ENCODE data around the gene FCAR.
"Not testable (repeated sequence)": the region's sequence is repeated elsewhere in the genome, so short reads cannot be mapped to it uniquely, and the experiment has no call there.

The FCAR gene

DNA sequence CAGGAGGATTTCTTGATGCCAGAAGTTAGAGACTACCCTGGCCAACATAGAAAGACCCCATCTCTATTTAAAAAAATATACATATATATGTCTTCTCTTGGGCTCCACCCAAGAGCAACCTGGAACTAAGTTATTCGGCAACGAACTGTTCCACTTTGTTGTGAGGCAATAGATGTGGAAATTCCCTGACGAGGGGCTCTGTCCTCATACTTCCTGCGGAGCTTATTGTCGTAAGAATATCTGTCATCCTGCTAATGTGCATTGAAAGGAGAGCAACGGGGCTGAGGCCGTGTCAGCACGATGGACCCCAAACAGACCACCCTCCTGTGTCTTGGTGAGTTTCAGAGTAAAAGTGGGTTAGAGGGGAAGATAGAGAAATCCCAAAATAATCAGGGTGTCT is at the start of gene FCAR:
Gene FCAR (plus strand): TSS at position 246 of the 400 bp plus-strand sequence. CDS start 55 bp downstream, at position 301.
- DNase-seq (ENCODE audit: low read depth, low spot score), result no peak

DNA sequence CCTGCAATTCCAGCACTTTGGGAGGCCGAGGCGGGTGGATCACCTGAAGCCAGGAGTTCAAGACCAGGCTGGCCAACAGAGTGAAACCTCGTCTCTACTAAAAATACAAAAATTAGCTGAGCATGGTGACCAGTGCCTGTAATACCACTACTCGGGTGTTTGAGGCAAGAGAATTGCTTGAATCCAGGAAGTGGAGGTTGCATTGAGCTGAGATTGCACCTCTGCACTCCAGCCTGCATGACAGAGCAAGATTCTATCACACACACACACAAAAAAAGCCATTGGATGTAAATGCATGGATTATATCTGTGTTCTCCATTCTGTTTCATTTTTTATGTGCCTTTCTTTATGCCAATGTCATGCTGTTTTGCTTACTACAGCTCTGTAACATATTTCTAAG is 49.6 kb upstream of the FCAR start:
- not testable (repeated sequence) for DNase-seq (ENCODE audit: low read depth, low spot score)

DNA sequence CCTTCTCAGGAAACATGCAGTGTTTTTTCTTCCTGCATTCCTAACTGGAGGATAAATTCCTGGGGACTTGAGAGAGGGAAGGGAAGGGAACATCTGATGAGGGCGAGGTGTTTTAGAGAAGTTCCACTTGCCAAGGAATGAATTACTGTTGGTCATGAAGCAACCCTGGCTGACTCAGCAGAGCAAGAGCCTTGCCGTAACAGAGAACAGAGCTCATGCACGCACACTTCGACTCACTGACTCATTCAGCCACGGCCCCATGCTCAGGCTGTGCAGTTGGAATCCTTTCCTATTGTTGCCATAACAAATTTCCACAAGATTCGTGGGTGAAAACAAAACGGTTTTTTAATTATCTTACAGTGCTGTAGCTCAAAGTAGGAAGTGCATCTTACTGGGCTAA is 48.7 kb upstream of the FCAR start:
- not testable (repeated sequence) for DNase-seq (ENCODE audit: low read depth, low spot score)

DNA sequence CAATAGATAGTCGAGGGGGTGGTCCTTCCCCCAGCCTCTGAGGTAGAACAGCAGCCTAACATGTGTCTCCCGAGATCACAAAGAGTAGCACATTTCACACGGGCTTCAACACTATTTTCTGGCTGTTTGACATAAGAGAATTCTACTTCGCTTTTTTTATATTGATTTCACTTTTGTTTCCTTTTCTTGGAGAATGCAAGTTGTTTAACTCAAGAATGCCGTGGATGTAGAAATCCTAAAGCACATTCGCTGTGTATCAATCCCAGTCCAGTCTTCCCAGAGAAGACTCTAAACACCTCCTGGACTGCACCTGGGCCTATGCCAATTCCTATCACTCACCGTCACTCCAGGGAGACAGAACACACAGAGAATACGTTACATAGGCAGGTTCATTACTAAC is 46.0 kb upstream of the FCAR start:
- not testable (repeated sequence) for DNase-seq (ENCODE audit: low read depth, low spot score)

DNA sequence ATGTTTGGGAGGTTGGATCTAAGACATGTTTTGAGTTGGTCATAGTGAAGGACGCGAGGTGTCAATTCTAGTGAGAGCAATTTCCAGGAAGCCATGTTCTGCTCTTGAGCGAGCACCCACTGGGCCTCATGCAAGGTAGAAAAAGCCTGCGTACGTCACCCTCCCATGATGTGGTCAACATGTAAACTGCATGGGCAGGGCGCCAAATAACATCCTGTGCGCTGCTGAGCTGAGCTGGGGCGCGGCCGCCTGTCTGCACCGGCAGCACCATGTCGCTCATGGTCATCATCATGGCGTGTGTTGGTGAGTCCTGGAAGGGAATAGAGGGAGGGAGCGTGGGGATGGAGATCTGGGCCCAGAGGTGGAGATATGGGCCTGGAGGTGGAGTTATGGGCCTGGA is 41.5 kb upstream of the FCAR start, which contains the start of gene KIR2DS4:
Gene KIR2DS4 (plus strand): TSS at position 181 of the 400 bp plus-strand sequence.
- not testable (repeated sequence) for DNase-seq (ENCODE audit: low read depth, low spot score)

DNA sequence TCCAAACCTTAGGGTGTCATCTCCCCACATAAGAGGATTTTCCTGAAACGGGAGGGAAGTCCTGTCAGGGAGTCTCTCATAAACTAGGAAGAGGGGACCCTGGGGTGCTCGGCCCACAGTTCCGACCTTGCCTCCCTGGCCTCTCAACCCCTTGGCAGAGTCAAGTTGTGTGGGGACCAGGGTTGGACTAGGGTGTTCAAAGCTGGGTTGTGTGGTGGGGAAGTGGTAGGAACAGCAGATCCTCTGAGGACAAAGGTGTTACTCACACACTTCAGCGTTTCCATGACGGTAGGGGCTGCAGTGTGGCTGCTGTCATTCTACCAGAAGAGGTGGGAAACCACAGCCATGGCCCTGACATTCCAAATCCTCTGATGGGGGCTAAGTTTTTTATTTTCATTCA is 38.9 kb upstream of the FCAR start:
- DNase-seq (ENCODE audit: low read depth, low spot score), result not testable (repeated sequence)

DNA sequence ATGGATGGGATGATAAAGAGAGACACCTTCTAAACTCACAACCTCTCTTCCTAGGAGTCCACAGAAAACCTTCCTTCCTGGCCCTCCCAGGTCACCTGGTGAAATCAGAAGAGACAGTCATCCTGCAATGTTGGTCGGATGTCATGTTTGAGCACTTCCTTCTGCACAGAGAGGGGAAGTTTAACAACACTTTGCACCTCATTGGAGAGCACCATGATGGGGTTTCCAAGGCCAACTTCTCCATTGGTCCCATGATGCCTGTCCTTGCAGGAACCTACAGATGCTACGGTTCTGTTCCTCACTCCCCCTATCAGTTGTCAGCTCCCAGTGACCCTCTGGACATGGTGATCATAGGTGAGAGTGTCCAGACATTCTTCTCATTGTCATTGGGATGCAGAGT is 36.5 kb upstream of the FCAR start:
- not testable (repeated sequence) for DNase-seq (ENCODE audit: low read depth, low spot score)

DNA sequence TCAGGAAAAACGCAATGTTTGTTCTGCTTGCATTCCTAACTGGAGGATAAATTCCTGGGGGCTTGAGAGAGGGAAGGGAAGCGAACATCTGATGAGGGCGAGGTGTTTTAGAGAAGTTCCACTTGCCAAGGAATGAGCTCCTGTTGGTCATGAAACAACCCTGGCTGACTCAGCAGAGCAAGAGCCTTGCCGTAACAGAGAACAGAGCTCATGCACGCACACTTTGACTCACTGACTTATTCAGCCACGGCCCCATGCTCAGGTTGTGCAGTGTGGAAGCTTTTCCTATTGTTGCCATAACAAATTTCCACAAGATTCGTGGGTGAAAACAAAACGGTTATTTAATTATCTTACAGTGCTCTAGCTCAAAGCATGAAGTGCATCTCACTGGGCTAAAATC is 30.9 kb upstream of the FCAR start:
- not testable (repeated sequence) for DNase-seq (ENCODE audit: low read depth, low spot score)

DNA sequence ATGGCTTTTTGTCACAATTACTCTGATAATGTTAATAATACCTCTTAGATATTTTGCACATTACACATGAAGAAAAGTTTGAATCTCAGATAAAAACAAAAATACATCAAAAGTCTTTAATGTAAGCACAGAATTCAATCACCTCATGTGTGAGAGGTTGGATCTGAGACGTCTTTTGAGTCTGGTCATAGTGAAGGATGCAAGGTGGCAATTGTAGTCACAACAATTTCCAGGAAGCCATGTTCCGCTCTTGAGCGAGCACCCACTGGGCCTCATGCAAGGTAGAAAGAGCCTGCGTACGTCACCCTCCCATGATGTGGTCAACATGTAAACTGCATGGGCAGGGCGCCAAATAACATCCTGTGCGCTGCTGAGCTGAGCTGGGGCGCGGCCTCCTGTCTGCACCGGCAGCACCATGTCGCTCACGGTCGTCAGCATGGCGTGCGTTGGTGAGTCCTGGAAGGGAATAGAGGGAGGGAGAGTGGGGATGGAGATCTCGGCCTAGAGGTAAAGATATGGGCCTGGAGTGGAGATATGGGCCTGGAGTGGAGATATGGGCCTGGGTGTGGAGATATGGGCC is 23.9 kb upstream of the FCAR start, which contains the start of gene KIR3DL2:
Gene KIR3DL2 (plus strand): TSS at position 383 of the 580 bp plus-strand sequence. CDS start 33 bp downstream, at position 416.
- DNase-seq (ENCODE audit: low read depth, low spot score), result not testable (repeated sequence)

DNA sequence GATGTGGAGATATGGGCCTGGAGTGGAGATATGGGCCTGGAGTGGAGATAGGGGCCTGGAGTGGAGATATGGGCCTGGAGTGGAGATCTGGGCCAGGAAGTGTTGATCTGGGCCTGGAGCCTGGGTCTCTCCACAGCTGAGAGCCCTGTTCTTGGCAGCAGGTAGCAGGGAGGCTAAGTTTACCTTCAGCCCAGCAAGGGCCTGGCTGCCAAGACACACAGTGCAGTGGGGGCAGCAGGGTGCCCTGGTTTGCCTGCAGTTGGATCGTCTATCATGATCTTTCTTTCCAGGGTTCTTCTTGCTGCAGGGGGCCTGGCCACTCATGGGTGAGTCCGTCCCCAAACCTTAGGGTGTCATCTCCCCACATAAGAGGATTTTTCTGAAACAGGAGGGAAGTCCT is 23.1 kb upstream of the FCAR start:
- DNase-seq (ENCODE audit: low read depth, low spot score), result no peak

DNA sequence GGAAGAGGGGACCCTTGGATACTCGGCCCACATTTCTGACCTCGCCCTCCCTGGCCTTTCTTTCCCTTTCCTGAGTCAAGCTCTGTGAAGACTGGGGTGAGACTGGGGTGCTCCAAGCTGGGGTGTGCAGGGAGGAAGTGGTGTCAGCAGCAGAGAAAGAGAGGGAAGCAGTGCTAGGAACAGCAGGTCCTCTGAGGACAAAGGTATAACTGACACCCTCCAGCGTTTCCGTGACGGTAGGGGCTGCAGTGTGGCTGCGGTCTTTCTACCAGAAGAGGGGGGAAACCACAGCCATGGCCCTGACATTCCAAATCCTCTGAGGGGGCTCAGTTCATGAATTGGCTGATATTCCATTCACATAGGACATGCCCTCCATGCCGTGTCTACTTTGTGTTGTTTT is 22.7 kb upstream of the FCAR start:
- DNase-seq (ENCODE audit: low read depth, low spot score), result no peak

DNA sequence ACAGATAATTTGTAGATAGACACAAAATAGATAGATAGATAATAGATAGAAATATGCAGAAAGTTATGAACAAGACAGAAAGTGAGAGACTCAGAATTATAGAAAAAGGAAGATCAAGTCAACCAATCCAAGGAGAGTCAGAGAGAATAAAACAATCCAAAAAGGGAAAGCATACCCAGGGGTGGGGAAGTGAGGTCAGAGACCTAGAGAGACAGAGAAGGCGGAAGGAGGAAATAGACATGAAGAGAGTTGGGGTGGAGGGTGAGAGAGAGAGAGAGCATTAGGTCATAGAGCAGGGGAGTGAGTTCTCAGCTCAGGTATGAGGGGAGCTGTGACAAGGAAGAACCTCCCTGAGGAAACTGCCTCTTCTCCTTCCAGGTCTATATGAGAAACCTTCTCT is 18.8 kb upstream of the FCAR start:
- DNase-seq (ENCODE audit: low read depth, low spot score), result not testable (repeated sequence)

DNA sequence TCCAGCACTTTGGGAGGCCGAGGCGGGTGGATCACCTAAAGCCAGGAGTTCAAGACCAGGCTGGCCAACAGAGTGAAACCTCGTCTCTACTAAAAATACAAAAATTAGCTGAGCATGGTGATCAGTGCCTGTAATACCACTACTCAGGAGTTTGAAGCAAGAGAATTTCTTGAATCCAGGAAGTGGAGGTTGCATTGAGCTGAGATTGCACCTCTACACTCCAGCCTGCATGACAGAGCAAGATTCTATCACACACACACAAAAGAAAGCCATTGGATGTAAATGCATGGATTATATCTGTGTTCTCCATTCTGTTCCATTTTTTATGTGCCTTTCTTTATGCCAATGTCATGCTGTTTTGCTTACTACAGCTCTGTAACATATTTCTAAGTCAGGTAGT is 15.6 kb upstream of the FCAR start:
- not testable (repeated sequence) for DNase-seq (ENCODE audit: low read depth, low spot score)

DNA sequence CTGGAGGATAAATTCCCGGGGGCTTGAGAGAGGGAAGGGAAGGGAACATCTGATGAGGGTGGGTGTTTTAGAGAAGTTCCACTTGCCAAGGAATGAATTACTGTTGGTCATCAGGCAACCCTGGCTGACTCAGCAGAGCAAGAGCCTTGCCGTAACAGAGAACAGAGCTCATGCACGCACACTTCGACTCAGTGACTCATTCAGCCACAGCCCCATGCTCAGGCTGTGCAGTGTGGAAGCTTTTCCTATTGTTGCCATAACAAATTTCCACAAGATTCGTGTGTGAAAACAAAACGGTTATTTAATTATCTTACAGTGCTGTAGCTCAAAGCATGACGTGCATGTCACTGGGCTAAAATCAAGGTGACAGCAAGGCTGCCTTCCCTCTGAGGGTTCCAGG is 14.6 kb upstream of the FCAR start:
- DNase-seq (ENCODE audit: low read depth, low spot score), result not testable (repeated sequence)

DNA sequence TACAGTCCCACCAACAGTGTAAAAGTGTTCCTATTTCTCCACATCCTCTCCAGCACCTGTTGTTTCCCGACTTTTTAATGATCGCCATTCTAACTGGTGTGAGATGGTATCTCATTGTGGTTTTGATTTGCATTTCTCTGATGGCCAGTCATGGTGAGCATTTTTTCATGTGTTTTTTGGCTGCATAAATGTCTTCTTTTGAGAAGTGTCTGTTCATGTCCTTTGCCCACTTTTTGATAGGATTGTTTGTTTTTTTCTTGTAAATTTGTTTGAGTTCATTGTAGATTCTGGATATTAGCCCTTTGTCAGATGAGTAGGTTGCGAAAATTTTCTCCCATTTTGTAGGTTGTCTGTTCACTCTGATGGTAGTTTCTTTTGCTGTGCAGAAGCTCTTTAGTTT is 10.6 kb upstream of the FCAR start:
- DNase-seq (ENCODE audit: low read depth, low spot score), result not testable (repeated sequence)

DNA sequence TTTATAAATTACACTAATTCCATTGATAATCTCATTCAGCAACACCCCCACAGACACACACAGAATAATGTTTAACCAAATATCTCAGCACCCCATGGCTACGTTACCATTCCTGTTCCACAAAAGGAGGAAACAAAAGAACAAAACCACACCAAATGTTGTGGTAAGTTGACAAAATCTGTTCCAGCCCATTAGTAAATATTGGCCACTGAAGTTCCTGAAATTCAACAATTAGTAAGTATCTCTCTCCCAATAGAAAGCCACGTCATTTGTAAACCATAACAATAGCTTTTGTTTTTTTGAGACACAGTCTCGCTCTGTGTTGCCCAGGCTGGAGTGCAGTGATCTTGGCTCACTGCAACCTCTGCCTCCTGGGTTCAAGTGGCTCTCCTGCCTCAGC is 2.3 kb upstream of the FCAR start:
- no peak for DNase-seq (ENCODE audit: low read depth, low spot score)

DNA sequence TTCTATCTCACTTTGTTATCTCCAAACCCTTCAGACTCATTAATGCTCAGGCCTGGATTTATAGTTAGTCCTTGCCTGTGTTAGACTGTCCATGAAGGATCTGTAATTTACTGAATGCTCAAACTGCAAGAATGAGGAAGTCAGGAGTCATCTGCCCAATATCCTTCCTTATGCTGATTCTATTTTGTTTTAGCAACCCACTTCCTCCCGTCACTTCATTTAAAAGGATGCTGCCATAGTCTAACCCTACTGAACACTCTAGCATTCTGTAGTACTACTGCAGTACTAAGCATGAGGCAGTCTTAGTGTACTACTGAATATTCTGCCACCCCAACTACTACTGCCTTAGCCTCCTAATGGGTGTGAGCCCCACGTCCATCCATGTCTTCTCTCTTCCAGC is 1.5 kb downstream of the FCAR start:
- DNase-seq (ENCODE audit: low read depth, low spot score), result no peak

DNA sequence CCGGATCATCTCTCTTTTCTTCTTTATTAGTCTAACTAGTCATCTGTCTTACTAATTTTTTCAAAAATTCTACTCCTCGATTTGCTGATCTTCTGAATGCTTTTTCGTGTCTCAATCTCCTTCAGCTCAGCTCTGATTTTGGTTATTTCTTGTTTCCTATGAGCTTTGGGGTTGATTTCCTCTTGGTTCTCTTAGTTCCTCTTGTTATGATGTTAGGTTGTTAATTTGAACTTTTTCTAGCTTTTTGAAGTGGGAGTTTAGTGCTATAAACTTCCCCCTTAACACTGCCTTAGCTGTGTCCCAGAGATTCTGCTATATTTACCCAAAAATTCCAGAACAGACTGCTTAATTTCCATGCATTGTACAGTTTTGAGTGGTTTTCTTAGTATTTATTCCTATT is 3.4 kb downstream of the FCAR start:
- no peak for DNase-seq (ENCODE audit: low read depth, low spot score)

DNA sequence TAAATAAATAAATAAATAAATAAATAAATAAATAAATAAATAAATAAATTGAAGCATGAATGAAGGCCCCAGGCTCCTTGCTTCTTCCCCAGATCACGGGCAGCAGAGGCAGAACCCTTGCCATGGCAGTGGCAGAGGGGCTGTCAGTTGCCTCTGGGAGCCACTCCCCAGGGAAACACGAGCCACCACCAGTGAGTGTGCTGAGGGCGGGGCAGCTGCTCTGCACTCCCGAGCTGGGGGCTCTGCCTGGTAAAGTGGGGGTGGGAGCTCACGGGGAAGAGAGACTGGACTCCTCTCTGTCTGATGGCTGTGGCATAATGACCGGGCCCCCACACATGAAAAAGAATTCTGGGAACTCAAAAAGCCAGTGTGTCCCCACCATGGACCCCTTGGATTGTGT is 7.8 kb downstream of the FCAR start:
- no peak for DNase-seq (ENCODE audit: low read depth, low spot score)

DNA sequence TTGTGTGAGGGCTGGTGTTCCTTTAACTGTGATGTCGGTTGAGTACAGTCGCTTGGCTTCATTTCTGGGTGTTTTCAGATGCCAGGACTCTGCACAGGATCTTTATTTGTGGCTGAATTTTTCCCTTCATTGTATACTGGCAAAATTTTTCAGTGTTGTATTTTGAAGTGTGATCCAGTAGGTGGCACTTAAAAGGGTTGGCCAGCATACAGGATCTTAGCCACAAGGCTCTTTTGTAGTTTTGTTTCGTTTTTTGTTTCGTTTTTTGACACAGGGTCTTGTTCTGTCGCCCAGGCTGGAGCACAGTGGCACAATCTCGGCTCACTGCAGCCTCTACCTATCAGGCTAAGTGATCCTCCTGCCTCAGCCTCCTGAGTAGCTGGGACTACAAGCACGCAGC is 8.7 kb downstream of the FCAR start:
- no peak for DNase-seq (ENCODE audit: low read depth, low spot score)

DNA sequence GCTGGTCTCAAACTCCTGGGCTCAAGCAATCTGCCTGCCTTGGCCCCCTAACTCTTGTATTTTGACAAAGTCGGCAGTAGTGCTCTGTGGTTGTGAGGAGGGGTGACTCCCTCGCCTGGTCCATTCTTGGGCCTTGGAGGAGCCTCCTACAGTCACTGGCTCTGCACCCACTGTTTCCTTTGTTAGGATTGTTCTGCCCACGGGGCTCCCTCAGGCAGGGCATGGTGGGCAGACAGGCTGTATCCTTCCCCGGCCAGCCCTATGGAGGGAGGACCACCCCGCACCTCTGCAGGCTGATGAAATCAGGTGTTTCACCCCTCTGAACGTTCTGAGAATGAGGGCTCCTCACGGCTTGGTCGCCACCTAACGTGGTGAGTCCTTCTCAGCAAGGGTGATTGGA is 9.2 kb downstream of the FCAR start:
- DNase-seq (ENCODE audit: low read depth, low spot score), result no peak

DNA sequence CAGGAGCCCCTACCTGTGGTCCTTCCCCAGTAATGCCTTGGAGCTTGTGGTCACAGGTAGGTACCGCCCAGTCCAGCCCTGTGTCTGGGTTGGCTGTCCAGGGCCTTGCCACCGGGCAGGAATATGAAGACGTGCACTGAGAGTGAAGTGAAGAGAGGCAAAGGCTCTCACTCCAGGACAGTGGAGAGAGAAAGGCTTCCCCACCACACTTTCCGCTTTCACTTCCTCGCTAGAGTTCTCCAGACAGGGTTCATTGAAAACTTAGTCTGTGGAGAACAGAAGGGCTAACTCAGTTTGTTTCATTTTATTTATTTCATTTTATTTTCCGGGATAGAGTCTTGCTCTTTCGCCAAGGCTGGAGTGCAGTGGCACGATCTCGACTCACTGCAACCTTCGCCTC is 14.2 kb downstream of the FCAR start:
- no peak for DNase-seq (ENCODE audit: low read depth, low spot score)

DNA sequence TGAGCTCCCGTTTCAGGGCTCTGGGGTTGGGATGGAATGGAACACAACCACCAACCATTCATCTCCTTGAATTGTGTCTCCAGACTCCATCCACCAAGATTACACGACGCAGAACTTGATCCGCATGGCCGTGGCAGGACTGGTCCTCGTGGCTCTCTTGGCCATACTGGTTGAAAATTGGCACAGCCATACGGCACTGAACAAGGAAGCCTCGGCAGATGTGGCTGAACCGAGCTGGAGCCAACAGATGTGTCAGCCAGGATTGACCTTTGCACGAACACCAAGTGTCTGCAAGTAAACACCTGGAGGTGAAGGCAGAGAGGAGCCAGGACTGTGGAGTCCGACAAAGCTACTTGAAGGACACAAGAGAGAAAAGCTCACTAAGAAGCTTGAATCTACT is 15.5 kb downstream of the FCAR start:
- DNase-seq (ENCODE audit: low read depth, low spot score), result no peak

DNA sequence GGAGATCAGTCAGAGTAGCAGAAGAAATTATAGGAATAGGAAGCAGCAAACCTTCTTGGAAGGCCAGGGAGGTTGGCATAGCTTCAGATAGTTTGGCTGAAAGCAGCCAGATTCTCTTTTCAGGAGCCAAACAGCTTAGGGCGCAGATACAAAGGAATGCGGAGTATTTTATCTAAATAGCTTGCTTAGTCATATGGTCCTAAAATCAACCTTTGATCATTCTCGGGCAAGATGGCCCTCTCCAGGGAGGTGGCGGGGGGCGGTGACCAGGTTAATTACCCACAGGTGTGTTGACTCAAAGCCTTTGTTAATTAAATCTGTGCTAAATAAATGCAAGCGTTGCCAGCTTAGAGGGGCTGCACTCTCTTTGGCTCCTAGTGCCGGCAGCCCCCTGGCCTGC is 19.4 kb downstream of the FCAR start:
- no peak for DNase-seq (ENCODE audit: low read depth, low spot score)
